Erythroblast (primary cell): Measurements from ENCODE around the gene LIPI.
"Not testable (repeated sequence)": the region's sequence is repeated elsewhere in the genome, so short reads cannot be mapped to it uniquely, and the experiment has no call there.

Experiments
- DNase-seq, 2 experiments: peaks; one replicate each; lab custom pipeline; 2025; lab: John Stamatoyannopoulos, UW
- GATA1 ChIP-seq: IDR thresholded peaks from 2 replicates; pipeline ENCODE4 v1.6.1; 2011; ENCODE audit warnings: low read depth, mild to moderate bottlenecking, control low read depth, low read length, moderate library complexity
- POLR2A ChIP-seq: IDR thresholded peaks from 2 replicates; pipeline ENCODE4 v1.6.1; 2011; ENCODE audit warnings: mild to moderate bottlenecking, low read length

LIPI gene

DNA sequence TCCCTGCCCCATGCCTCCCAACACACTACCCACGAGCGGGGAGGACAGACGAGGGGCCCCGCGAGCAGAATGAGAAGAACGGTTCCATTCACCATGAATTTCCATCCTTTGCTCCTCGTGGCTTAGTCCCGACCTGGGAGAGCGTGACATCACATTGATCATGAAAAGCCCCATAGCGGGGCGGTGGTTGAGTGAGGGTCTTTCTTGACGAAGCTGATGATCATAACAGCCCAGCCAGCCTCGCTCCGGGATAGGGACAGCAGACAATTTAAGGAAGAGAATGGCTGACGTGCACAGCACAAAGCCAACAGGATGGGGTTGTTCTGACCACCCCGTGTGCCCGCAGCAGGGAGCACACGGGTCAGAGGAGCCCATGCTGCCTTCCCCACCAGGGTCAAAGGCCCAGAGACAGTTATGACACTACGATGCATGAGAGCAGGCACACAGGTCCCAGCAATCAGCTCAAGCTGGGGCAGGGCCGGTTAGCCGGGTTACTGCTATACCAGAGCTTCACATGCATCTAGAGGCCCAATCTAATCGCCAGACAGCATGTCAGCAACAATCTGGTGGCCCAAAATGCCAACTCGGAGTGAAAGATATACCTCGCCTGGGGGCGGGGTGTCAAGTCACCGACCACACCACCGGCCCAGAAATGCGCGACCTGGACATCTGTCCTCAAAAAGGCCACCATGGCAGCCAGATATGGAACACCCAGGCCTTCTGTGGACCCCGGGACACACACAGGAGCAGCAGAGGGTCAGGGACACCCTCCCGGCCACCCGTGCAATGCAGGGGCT, 135.2 kb downstream of the LIPI start:
- TF ChIP-seq GATA1 (no peak), POLR2A (no peak)
- no peak for DNase-seq

DNA sequence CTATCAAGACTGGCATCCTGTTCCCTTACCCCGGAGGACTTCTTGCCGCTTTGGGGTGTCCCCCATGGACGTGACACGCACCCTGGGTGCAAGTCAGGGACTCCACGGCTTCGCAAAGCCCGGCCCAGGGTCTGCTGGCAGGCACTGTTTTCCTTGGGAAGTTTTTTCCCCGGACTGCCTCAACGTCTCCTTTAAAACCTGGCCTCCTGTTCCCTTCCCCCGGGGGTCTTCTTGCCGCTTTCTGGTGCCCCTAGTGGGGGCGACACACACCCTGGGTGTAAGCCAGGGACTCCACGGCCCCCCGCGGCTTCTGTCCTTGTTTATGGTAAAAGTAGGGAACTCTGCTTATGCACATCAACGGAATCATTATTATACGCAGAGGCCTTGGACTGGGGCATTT, 136.6 kb downstream of the LIPI start:
- TF ChIP-seq POLR2A (no peak), GATA1 (no peak)
- no peak for DNase-seq

DNA sequence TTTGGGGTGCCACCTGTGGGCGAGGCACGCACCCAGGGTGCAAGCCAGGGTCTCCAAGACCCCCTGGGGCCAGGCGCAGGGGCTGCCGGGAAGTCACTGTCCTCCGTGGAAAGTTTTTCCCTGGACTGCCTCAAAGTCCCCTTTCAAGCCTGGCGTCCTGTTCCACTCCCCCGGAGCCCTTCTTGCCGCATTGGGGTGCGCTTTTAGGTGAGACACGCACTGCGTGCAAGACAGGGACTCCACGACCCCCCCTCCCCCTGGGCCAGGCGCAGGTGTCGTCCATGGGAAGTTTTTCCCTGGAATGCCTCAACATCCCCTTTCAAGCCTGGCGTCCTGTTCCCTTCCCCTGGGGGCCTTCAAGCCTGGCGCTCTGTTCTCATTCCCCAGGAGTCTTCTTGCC, 137.1 kb downstream of the LIPI start:
- TF ChIP-seq POLR2A (no peak), GATA1 (no peak)
- DNase-seq, result no peak

DNA sequence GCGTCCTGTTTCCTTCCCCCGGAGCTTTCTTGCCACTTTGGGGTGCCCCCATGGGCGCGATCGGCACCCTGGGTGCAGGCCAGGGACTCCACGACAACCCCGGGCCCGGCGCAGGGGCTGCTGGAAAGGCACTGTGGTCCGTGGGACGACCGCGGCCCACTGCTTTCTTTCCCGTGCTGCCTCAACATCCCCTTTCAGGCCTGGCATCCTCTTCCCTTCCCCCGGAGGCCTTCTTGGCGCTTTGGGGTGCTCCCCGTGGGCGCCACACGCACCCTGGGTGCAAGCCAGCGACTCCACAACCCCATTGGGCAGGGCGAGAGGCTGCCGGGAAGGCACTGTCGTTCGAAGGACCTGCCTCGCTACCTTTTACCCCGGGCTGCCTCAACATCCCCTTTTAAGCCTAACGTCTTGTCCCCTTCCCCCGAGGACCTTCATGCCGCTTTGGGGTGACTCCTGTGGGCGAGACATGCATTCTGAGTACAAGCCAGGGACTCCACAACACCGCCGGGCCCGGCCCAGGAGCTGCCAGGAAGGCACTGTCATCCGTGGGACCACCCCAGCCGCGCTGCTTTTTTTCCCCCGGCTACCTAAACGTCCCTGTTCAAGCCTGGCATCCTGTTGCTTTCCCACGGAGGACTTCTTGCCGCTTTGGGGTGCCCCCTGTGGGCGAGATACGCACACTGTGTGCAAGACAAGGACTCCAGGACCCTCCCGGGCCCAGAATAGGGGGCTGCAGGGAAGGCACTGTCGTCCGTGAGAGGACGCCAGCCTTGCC, 137.8 kb downstream of the LIPI start:
- TF ChIP-seq POLR2A, result no peak
- no peak for TF ChIP-seq GATA1
- DNase-seq, result no peak

DNA sequence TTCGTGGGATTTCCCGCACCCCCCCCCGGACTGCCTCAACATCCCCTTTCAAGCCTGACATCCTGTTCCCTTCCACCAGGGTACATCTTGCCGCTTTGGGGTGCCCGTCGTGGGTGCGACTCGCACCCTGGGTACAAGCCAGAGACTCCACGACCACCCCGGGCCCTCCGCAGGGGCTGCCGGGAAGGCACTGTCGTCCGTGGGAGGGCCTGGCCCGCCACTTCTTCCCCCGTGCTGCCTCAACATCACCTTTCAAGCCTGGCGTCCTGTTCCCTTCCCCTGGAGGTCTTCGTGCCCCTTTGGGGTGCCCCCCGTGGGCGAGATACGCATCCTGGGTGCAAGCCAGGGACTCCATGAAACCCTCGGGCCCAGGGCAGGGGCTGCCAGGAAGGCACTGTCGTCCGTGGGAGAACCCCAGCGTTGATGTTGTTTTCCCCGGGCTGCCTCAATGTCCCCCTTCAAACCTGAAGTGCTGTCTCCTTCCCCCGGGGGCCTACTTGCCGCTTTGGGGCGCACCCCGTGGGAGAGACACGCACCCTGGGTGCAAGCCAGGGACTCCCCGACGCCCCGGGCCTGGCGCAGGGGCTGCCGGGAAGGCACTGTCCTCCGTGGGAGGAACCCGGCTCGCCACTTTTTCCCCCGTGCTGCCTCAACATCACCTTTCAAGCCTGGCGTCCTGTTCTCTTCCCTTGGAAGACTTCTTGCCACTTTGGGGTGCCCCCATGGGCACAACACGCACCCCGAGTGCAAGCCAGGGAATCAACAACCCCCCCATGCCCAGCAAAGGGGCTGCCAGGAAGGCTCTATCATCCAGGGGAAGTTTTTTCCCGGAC, 138.6 kb downstream of the LIPI start:
- DNase-seq, result no peak
- TF ChIP-seq GATA1 (no peak), POLR2A (no peak)

DNA sequence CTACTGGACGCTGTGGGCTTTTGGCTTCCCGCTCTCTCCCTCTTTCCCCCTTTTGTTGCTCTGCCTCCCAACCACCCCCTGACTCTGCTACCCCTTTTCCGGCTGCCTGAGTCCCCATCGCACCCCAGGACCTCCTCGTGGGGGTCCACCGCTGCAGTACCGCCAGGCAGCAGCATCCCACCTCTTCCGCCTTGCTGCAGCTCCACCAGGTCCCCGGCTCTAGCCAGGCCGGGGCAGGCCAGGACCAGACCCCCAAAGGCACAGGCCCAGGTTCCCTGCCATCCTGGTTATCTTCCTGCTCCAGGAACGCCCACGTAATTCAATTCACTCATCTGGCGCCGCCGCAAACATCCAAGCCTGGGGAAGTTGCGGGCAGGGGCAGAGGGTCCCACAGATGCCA, 139.8 kb downstream of the LIPI start:
- DNase-seq, result no peak
- TF ChIP-seq GATA1, result no peak
- no peak for TF ChIP-seq POLR2A

DNA sequence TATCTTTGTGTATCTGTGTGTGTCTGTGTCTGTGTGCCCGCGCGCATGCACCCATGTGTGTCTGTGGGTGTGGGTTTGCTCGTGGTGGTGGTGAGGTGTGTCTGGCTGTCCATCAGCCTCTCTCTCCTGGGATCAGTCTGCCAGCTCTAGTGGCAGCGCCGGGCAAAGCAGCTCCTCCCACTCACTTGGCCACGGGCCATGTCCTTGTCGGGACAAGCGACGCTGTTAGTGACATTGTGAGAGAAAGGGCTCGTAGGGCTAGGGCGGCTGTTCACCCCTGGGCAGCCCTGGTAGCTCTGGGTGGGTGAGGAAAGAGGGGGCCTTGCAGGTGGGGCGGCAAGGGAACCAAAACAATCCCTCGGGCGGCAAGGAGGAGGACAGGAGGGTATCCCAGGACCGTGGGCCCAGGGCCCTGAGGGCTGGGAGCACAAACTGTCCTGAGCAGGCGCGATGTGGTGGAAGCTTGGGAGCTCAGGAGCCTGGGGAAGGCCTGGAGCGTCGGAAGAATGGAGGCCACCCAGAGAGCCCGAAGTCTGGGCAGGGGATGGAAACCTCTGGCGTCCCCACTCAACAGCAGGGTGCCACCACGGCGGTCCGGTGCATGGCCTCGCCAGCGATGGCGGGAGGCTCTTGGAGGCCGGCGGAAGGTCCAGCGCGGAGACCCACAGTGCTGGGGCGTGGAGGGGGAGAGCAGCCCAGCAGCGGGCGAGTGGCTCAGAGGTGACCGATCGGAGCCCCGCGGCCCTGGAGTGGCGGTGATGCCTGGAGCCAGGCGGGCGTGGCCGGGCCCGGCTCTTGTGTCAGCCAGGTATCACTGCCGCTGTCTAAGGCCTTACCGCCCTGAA, 140.5 kb downstream of the LIPI start:
- TF ChIP-seq GATA1, result no peak
- no peak for TF ChIP-seq POLR2A
- no peak for DNase-seq

DNA sequence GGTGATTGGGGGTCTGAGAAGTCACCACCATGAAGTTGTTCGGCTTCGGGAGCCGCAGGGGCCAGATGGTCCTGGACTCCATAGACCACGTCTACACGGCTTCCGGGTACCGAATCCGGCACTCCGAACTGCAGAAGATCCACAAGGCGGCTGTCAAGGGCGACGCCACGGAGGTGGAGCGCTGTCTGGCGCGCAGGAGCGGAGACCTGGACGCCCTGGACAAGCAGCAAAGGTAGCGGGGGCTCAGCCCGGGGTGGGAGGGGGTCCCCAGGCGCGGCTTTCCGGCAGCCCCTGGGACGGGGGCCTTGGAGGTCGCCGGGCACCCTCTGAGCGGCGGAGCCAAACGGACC, 146.5 kb downstream of the LIPI start:
- TF ChIP-seq GATA1 (no peak), POLR2A (no peak)

DNA sequence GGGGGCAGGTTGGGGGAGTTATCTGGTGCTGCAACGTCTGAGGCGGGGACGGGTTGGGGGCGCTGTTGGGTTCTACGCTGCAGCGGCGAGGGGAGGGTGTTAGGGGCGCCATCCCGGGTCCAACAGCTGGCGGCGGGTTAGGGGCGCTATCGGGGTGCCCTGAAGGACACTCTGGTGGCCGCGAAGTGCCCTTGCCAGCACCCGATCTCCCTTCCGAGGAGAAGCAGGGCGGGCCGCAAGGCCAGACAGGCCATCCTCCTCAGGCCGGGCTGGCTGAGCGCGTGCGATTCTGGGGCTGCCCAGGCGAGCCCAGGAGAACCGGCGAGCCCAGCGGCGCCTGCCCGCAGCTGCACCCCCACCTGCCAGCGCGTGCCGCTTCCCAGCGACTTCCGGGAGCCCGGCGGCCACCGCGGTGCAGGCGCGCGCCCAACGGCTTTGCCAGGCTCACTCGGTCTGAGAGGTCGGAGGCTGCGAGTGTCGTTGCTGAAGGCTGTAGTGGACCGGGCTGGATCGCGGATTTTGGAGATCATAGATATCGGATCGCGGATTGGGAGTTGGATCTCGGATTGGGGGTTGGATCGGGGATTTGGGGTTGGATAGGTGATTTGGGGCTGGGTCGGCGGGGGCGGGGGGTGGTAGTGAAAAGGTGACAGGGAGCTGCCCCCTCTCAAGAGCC, 147.0 kb downstream of the LIPI start:
- not testable (repeated sequence) for DNase-seq

More for the DNA sequence above, 146.5 kb downstream of the LIPI start:
- no peak for DNase-seq

DNA sequence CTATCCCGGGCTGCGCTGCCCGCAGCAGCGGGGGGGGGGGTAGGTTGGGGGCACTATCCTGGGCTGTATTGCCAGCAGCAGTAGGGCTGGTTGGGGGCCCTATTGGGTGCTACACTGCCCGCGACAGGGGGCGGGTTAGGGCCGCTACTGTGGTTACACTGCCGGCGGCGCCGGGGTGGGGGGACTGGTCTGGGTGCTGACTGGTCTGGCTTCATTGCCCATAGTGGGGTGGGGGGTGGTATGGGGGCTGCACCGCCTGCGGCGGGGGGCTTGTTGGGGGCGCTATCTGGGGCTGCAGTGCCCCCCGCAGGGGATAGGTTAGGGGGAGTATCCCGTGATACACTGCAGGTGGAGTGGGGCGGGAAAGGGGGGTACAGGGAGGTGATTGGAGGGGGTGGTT, 148.1 kb downstream of the LIPI start:
- DNase-seq, result not testable (repeated sequence)

DNA sequence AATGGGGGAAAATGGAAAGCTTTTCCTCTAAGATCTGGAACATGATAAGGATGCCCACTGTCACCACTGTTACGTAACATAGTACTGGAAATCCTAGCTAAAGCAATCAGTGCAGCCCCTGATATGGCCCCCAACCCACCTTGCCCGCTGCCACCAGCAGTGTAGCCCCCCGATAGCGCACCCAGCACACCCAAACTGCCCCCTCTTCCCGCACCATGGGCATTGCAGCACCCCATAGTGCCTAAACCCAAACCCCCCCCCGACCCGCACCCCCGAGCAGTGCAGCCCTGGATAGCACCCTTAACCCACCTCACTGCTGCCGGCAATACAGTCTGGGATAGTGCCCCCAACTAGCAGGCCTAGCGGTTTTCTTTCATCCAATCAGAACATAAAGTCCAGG, 148.9 kb downstream of the LIPI start:
- DNase-seq, result not testable (repeated sequence)

DNA sequence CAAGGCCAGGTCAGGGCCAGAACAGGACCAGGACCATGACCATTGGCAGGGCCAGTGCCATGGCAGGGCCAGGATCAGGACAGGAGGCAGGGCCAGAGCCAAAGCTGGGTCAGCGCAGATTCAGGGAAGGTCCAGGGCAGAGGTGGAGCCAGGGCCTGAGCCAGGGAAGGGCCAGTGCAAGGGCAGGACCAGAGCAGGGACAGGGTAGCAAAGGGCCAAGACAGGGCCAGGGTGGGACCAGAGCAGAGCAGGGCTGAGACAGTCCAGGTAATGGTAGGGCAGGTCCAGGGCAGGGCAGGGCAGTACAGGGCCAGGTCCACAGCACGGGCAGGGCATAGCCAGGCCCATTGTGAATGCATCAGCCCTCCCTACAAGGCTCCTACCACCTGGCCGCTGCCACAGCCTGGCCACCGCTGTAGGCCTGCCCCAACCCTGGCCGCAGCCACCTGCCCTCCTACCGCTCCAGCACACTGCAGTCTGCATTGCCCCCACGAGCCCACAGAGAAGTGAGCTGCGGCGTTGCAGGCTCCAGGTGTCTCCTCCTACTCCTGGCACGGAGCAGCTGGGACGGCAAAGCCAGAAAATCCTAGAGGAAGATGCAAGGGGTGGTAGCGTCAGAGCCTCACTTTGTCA, 151.6 kb downstream of the LIPI start:
- DNase-seq, result not testable (repeated sequence)
